GM12878 (cell line): ENCODE measurements around the gene SRRM2. TPM values are rescaled to one million over a fixed set of nuclear protein-coding genes. Genes with fewer than 3 reads are reported as not detected.

ENCODE experiments used
- BACH1 ChIP-seq: fragments of 450-650 bp; IDR thresholded peaks from 2 replicates; pipeline ENCODE4 v1.6.1; 2017; ENCODE audit warnings: mild to moderate bottlenecking, borderline replicate concordance
- BCL11A ChIP-seq: IDR thresholded peaks from 2 replicates; pipeline ENCODE4 v1.6.1; 2011; ENCODE audit warnings: low read depth, low read length
- BCL3 ChIP-seq: IDR thresholded peaks from 2 replicates; pipeline ENCODE4 v1.6.1; 2011; ENCODE audit warnings: borderline replicate concordance, low read depth, mild to moderate bottlenecking, moderate library complexity, low read length; ENCODE audit not compliant: insufficient read depth, poor library complexity, severe bottlenecking
- CEBPB ChIP-seq, 2 experiments: fragments of 150-350 bp in 1 of 2; IDR thresholded peaks; 2 replicates each; pipeline ENCODE4 v1.6.1; 2012 to 2014; ENCODE audit warnings: low read depth in 2 of 2, low read length in 2 of 2, borderline replicate concordance in 1 of 2, inconsistent platforms in 1 of 2
- CEBPZ ChIP-seq: fragments of 150-350 bp; IDR thresholded peaks from 2 replicates; pipeline ENCODE4 v1.6.1; 2016; ENCODE audit warnings: low read depth, low read length
- EED ChIP-seq: sonication (generic); IDR thresholded peaks from 2 replicates; pipeline ENCODE4 v1.6.1; 2016; ENCODE audit warnings: antibody characterized with exemption, low read depth
- EP300 ChIP-seq, 2 experiments: fragments of 150-350 bp in 1 of 2; IDR thresholded peaks; 2 replicates each; pipeline ENCODE4 v1.6.1; 2011 to 2012; ENCODE audit warnings: low read depth in 2 of 2, low read length in 2 of 2, borderline replicate concordance in 1 of 2, improper control_type of control experiment in 1 of 2, inconsistent platforms in 1 of 2; ENCODE audit not compliant: control insufficient read depth in 1 of 2
- ESRRA ChIP-seq: IDR thresholded peaks from 2 replicates; pipeline ENCODE4 v1.6.1; 2012; ENCODE audit warnings: mild to moderate bottlenecking, low read length, improper control_type of control experiment
- EZH2 ChIP-seq: IDR thresholded peaks from 2 replicates; pipeline ENCODE4 v1.6.1; 2012; ENCODE audit warnings: low read depth, mild to moderate bottlenecking, control low read depth, inconsistent platforms, low read length, borderline replicate concordance; ENCODE audit not compliant: control insufficient read depth
- IRF4 ChIP-seq: IDR thresholded peaks from 2 replicates; pipeline ENCODE4 v1.6.1; 2011; ENCODE audit warnings: low read depth, low read length
- KAT2A ChIP-seq: conservative IDR thresholded peaks from 2 replicates; pipeline ENCODE4 v1.6.1; 2011; ENCODE audit warnings: low read depth, low read length; ENCODE audit not compliant: control insufficient read depth
- MAX ChIP-seq: IDR thresholded peaks from 2 replicates; pipeline ENCODE4 v1.6.1; 2012; ENCODE audit warnings: low read depth, low read length, improper control_type of control experiment
- MXI1 ChIP-seq: fragments of 150-350 bp; IDR thresholded peaks from 2 replicates; pipeline ENCODE4 v1.6.1; 2011; ENCODE audit warnings: low read depth, mild to moderate bottlenecking, inconsistent platforms, low read length, improper control_type of control experiment
- NFYA ChIP-seq: IDR thresholded peaks from 2 replicates; pipeline ENCODE4 v1.6.1; 2011; ENCODE audit warnings: low read depth, mild to moderate bottlenecking, low read length, improper control_type of control experiment, borderline replicate concordance
- PAX8 ChIP-seq: fragments of 450-650 bp; IDR thresholded peaks from 2 replicates; pipeline ENCODE4 v1.6.1; 2017; ENCODE audit warnings: mild to moderate bottlenecking, moderate library complexity
- PKNOX1 ChIP-seq: fragments of 450-650 bp; IDR thresholded peaks from 2 replicates; pipeline ENCODE4 v1.6.1; 2016; ENCODE audit warnings: mild to moderate bottlenecking
- POLR2AphosphoS5 ChIP-seq: IDR thresholded peaks from 2 replicates; pipeline ENCODE4 v1.6.1; 2011; ENCODE audit warnings: mild to moderate bottlenecking, low read length, inconsistent platforms
- RCOR1 ChIP-seq: conservative IDR thresholded peaks from 2 replicates; pipeline ENCODE4 v1.6.1; 2012; ENCODE audit warnings: low read depth, low read length, improper control_type of control experiment
- RFX5 ChIP-seq: IDR thresholded peaks from 2 replicates; pipeline ENCODE4 v1.6.1; 2011; ENCODE audit warnings: low read depth, low read length, improper control_type of control experiment
- SMC3 ChIP-seq: IDR thresholded peaks from 2 replicates; pipeline ENCODE4 v1.6.1; 2011; ENCODE audit warnings: low read length, improper control_type of control experiment, borderline replicate concordance
- SPI1 ChIP-seq: IDR thresholded peaks from 2 replicates; pipeline ENCODE4 v1.6.1; 2011; ENCODE audit warnings: low read depth, mild to moderate bottlenecking, low read length, moderate library complexity, borderline replicate concordance; ENCODE audit not compliant: insufficient read depth
- SUPT20H ChIP-seq: IDR thresholded peaks from 2 replicates; pipeline ENCODE4 v1.6.1; 2011; ENCODE audit warnings: low read depth, mild to moderate bottlenecking, low read length, moderate library complexity, borderline replicate concordance; ENCODE audit not compliant: control insufficient read depth
- TBL1XR1 ChIP-seq: IDR thresholded peaks from 2 replicates; pipeline ENCODE4 v1.6.1; 2012; ENCODE audit warnings: low read depth, low read length, improper control_type of control experiment
- TCF12 ChIP-seq: IDR thresholded peaks from 2 replicates; pipeline ENCODE4 v1.6.1; 2011; ENCODE audit warnings: low read depth, mild to moderate bottlenecking, low read length
- ZNF207 ChIP-seq: fragments of 450-650 bp; IDR thresholded peaks from 2 replicates; pipeline ENCODE4 v1.6.1; 2014; ENCODE audit warnings: antibody characterized with exemption, mild to moderate bottlenecking, borderline replicate concordance
- polyA plus RNA-seq, 11 experiments: library from polyadenylated mRNA; depleted of rRNA in 4 of 11; unstranded in 6 of 11; stranded (reverse) in 5 of 11; fragments of >200 nt; fragmentation: Nextera tagmentation in 4 of 11; fragmentation: Illumina TruSeq in 1 of 11; extraction: Ambion mirVana in 4 of 11; extraction: Trizol in 1 of 11; gene quantifications; 1 replicate in 1 of 11; 2 replicates in 10 of 11; pipeline versions ENCODE4 v1.2.1 to v1.2.3, GENCODE V29; 2011 to 2016; ENCODE audit warnings: inconsistent platforms in 2 of 11, missing spikeins in 2 of 11, low read depth in 1 of 11
- total RNA-seq, 4 experiments: library from RNA; depleted of rRNA in 3 of 4; stranded (reverse); fragments of >200 nt in 3 of 4; fragmentation: Illumina TruSeq in 1 of 4; extraction: Trizol in 1 of 4; gene quantifications; 2 replicates each; pipeline versions ENCODE4 v1.2.1 to v1.2.3, GENCODE V29; 2013 to 2021

The SRRM2 gene
- total and polyA plus RNA-seq, 10 of the 15 experiments (the other 5 are each of a cell fraction or from before 2014, with no cell fraction given), result 30.1 to 502 (median 196) TPM

GRCh38 chr16:2777231-2777902 is 24.9 kb downstream of the SRRM2 start, which contains the start of gene ELOB (continued):
- TF ChIP-seq CEBPB (IDR thresholded peaks at IDR 0.05; ENCODE audit: borderline replicate concordance in 1 of 2, low read depth in 2 of 2, low read length in 2 of 2) (no peak), EED (no peak), EZH2 (no peak), ZNF207 (0 out of 2 replicates have a peak, but pooled peaks have one; percentile 65), RFX5 (no peak), POLR2AphosphoS5 (peak; percentile 66; the same call in 1 of the 2 replicates), NFYA (no peak), BCL3 (no peak), ESRRA (no peak), PAX8 (no peak), BCL11A (no peak), SMC3 (no peak), IRF4 (no peak), PKNOX1 (no peak), KAT2A (no peak), MAX (no peak; the same call in 1 of the 2 replicates), TCF12 (no peak), SUPT20H (no peak), CEBPZ (no peak), MXI1 (0 out of 2 replicates have a peak, but pooled peaks have one; percentile 54), SPI1 (no peak), TBL1XR1 (no peak), BACH1 (peak; percentile 56; the same call in 1 of the 2 replicates), RCOR1 (no peak), EP300 (IDR thresholded peaks at IDR 0.05; ENCODE audit: borderline replicate concordance in 1 of 2, control insufficient read depth in 1 of 2, low read depth in 2 of 2, low read length in 2 of 2) (no peak)
